PFSK-1 (cell line): Measurements from ENCODE around the gene VEZF1.

Source experiments
- FOXP2 ChIP-seq: optimal IDR thresholded peaks from 2 replicates; pipeline ENCODE3; 2011; ENCODE audit warnings: borderline replicate concordance, control low read depth, inconsistent platforms; ENCODE audit not compliant: insufficient read depth; ENCODE audit errors: extremely low read length, extremely low read depth
- POLR2AphosphoS5 ChIP-seq: IDR thresholded peaks from 2 replicates; pipeline ENCODE4 v1.6.1; 2012; ENCODE audit warnings: low read depth, mild to moderate bottlenecking, control low read depth, low read length, moderate library complexity
- REST ChIP-seq, 2 experiments: IDR thresholded peaks; 2 replicates each; pipeline versions ENCODE4 v1.6.1 to v1.8.0; 2011 to 2012; ENCODE audit warnings: low read depth in 2 of 2, low read length in 2 of 2, control low read depth in 1 of 2, inconsistent platforms in 1 of 2, mild to moderate bottlenecking in 1 of 2, moderate library complexity in 1 of 2; ENCODE audit not compliant: insufficient read depth in 1 of 2
- SIN3A ChIP-seq: IDR thresholded peaks from 2 replicates; pipeline ENCODE4 v1.6.1; 2012; ENCODE audit warnings: mild to moderate bottlenecking, low read length, moderate library complexity, borderline replicate concordance; ENCODE audit not compliant: insufficient read depth
- TAF1 ChIP-seq: IDR thresholded peaks from 2 replicates; pipeline ENCODE4 v1.6.1; 2012; ENCODE audit warnings: low read length, control low read depth, borderline replicate concordance; ENCODE audit not compliant: insufficient read depth

- TF ChIP-seq POLR2AphosphoS5: no peak
- TF ChIP-seq REST (IDR thresholded peaks at IDR 0.05; ENCODE audit: insufficient read depth in 1 of 2, low read depth in 2 of 2, low read length in 2 of 2): no peak
- no peak for TF ChIP-seq TAF1
- no peak for TF ChIP-seq SIN3A
- no peak for TF ChIP-seq FOXP2
Observed at GRCh38 chr17:58032691-58033415, 44.8 kb upstream of the VEZF1 start.
